CD14-positive monocyte (primary cell): ENCODE measurements around the gene ELOB. TPM values are rescaled to one million over a fixed set of nuclear protein-coding genes. Genes with fewer than 3 reads are reported as not detected.

Experiments used
- DNase-seq, 3 donors: peaks; one replicate each; pipeline ENCODE4 v3.0.0-alpha.2; 2011 to 2022
- H2AFZ ChIP-seq: 2 replicates; pipeline ENCODE4 v1.6.0; 2012; ENCODE audit warnings: mild to moderate bottlenecking, low read depth, low read length, inconsistent platforms; ENCODE audit not compliant: insufficient read depth, poor library complexity, severe bottlenecking
- H3K27ac ChIP-seq, 2 donors: 1 replicate in 1 of 2; 2 replicates in 1 of 2; pipeline ENCODE4 v1.5.1; 2012 to 2013; ENCODE audit warnings: low read length in 2 of 2, control low read depth in 1 of 2, inconsistent platforms in 1 of 2, low read depth in 1 of 2, mild to moderate bottlenecking in 1 of 2
- H3K27me3 ChIP-seq, 2 donors: one replicate each; pipeline versions ENCODE4 v1.6.0 to v1.6.1; 2011 to 2013; ENCODE audit warnings: low read length in 2 of 2; ENCODE audit not compliant: control insufficient read depth in 2 of 2, insufficient read depth in 2 of 2
- H3K36me3 ChIP-seq, 2 donors: replicated peaks in 1 of 2; 1 replicate in 1 of 2; 2 replicates in 1 of 2; pipeline versions ENCODE4 v1.5.1 to v1.6.1; 2012 to 2013; ENCODE audit warnings: low read length in 2 of 2, control low read depth in 1 of 2, inconsistent platforms in 1 of 2, mild to moderate bottlenecking in 1 of 2; ENCODE audit not compliant: insufficient read depth in 2 of 2, control insufficient read depth in 1 of 2
- H3K4me1 ChIP-seq, 2 donors: 1 replicate in 1 of 2; 2 replicates in 1 of 2; pipeline versions ENCODE4 v1.5.1 to v1.6.1; 2012 to 2013; ENCODE audit warnings: low read length in 2 of 2, control low read depth in 1 of 2, inconsistent platforms in 1 of 2, mild to moderate bottlenecking in 1 of 2, moderate library complexity in 1 of 2; ENCODE audit not compliant: insufficient read depth in 2 of 2, control insufficient read depth in 1 of 2
- H3K4me2 ChIP-seq: replicated peaks from 2 replicates; pipeline ENCODE3; 2012; ENCODE audit warnings: low read length, moderate library complexity, mild to moderate bottlenecking; ENCODE audit not compliant: poor library complexity, severe bottlenecking; ENCODE audit errors: extremely low read depth
- H3K4me3 ChIP-seq, 3 experiments: fragments of 200-600 bp in 1 of 3; sonication (generic) in 1 of 3; replicated peaks in 1 of 3; 1 replicate in 2 of 3; 2 replicates in 1 of 3; pipeline ENCODE4 v1.5.1; 2011 to 2013; ENCODE audit warnings: low read length in 3 of 3, mild to moderate bottlenecking in 3 of 3, control low read depth in 2 of 3, low read depth in 2 of 3, inconsistent platforms in 1 of 3, moderate library complexity in 1 of 3
- H3K79me2 ChIP-seq: 2 replicates; pipeline ENCODE4 v1.6.0; 2012; ENCODE audit warnings: mild to moderate bottlenecking, control low read depth, inconsistent platforms, low read length, moderate library complexity; ENCODE audit not compliant: insufficient read depth
- H3K9ac ChIP-seq: 2 replicates; pipeline ENCODE4 v1.6.0; 2017; ENCODE audit warnings: low read length, mild to moderate bottlenecking; ENCODE audit not compliant: insufficient read depth, poor library complexity, severe bottlenecking
- H3K9me3 ChIP-seq, 2 donors: replicated peaks in 1 of 2; 1 replicate in 1 of 2; 2 replicates in 1 of 2; pipeline versions ENCODE4 v1.5.1 to v1.6.1; 2012 to 2013; ENCODE audit warnings: low read length in 2 of 2, control low read depth in 1 of 2; ENCODE audit not compliant: control insufficient read depth in 1 of 2, insufficient read depth in 1 of 2
- H4K20me1 ChIP-seq: 2 replicates; pipeline ENCODE4 v1.6.0; 2012; ENCODE audit warnings: mild to moderate bottlenecking, low read length, control low read depth, moderate library complexity; ENCODE audit not compliant: insufficient read depth
- H3K27ac Mint-ChIP-seq, 7 donors: one replicate each; pipeline ENCODE4 v1.8.0; 2020; ENCODE audit warnings: mild to moderate bottlenecking in 7 of 7, mixed read lengths in 7 of 7, moderate library complexity in 6 of 7, inconsistent platforms in 2 of 7
- H3K27me3 Mint-ChIP-seq, 3 donors: one replicate each; pipeline ENCODE4 v1.8.0; 2021 to 2022; ENCODE audit warnings: low read depth in 3 of 3, mild to moderate bottlenecking in 3 of 3, mixed read lengths in 3 of 3, moderate library complexity in 3 of 3, inconsistent platforms in 1 of 3
- H3K36me3 Mint-ChIP-seq, 2 donors: one replicate each; pipeline ENCODE4 v1.8.0; 2020; ENCODE audit warnings: mixed read lengths in 2 of 2, inconsistent platforms in 1 of 2, mild to moderate bottlenecking in 1 of 2
- H3K4me1 Mint-ChIP-seq: one replicate; pipeline ENCODE4 v1.8.0; 2020; ENCODE audit warnings: mild to moderate bottlenecking, mixed read lengths
- H3K4me3 Mint-ChIP-seq, 2 donors: one replicate each; pipeline ENCODE4 v1.8.0; 2020; ENCODE audit warnings: mild to moderate bottlenecking in 2 of 2, mixed read lengths in 2 of 2, moderate library complexity in 1 of 2
- H3K9me3 Mint-ChIP-seq, 7 donors: one replicate each; pipeline ENCODE4 v1.8.0; 2020 to 2022; ENCODE audit warnings: mixed read lengths in 7 of 7, mild to moderate bottlenecking in 6 of 7, moderate library complexity in 6 of 7, inconsistent platforms in 2 of 7
- WGBS: methylation state at CpG from one replicate; pipeline ENCODE4 v1.1.5; 2013; ENCODE audit warnings: missing lambda C conversion rate; ENCODE audit not compliant: insufficient coverage; 5-methylcytosine and 5-hydroxymethylcytosine counted together
- intact Hi-C, 2 donors: fragments of 100-400 bp; cut with micrococcal nuclease; formaldehyde crosslinking; loops; one replicate each; pipeline versions ENCODE4 v1.15.0 to v1.15.1; 2023
- polyA plus RNA-seq, 3 donors: library from polyadenylated mRNA; depleted of rRNA in 1 of 3; unstranded in 2 of 3; stranded (reverse) in 1 of 3; fragments of 300-500 nt in 2 of 3; fragments of >200 nt in 1 of 3; fragmentation: Illumina TruSeq in 2 of 3; gene quantifications; 1 replicate in 2 of 3; 2 replicates in 1 of 3; pipeline ENCODE4 v1.2.3, GENCODE V29; 2012 to 2021
- TF ChIP-seq, protein P1 (sequence below): fragments of 200-600 bp; IDR thresholded peaks from one replicate; pipeline ENCODE4 v1.8.0; 2022; ENCODE audit warnings: antibody characterized with exemption, mild to moderate bottlenecking

ELOB gene
- polyA plus RNA-seq, 3 donors, result 150 to 405 (median 363) TPM

DNA sequence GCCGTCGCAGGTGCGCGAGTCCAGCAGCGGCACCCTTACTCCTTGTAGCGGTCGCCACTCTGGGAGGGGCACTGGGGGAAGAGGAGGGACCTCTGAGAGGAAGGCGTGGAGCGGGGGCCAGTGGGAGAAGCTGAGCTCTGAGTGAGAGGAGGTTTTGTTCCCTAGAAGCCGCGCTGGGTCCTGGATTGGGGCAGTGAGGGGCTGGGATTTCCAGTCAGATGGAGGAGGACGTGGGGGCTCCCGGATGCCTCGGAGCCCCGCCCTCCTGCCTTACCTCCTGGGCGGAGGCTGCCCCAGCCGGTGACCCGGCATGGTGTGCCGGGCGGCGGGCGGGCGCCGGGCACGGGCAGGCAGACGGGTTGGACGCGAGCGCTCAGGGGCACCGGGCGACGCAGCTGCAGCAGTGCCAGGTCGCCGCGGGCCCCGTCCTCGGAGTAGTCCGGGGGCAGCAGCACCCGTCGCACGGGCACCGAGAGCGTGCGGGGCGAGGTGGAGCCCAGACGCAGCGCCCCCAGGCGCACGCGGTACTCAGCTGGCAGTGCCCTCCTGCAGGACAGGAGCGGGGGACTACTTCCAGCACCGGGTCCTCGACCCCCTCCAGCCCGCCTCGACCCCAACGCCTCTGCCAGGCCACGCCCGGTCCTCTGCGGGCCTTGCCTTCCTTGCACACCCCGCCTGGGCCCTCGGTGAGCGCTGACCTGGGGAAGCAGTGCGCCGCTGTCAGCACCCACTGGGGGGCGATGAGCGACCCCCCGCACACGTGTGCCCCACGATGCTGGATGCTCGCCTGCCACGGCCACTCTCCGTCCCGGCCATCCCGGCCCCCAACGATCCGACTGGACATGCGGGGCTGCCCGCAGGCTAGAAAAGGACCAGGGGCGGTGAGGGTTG lies 8.3 kb upstream of the ELOB start:
- H3K79me2 ChIP-seq, result no peaks in the 10 kb centered on the region
- H3K9ac ChIP-seq, result peak overlapping the region; percentile 69
- no peaks in the 10 kb centered on the region for H4K20me1 ChIP-seq
- Mint-ChIP-seq H3K4me3 (peak overlapping the region; percentile 77 to 91), H3K27me3 (peaks cover 33 to 68% (median 47%) of the 10 kb centered on the region in 3 donors), H3K36me3 (peaks cover 0 to 4% of the 10 kb centered on the region in 2 donors), H3K27ac (no peak overlapping the region), H3K9me3 (peaks cover 0 to 2% (median 0%) of the 10 kb centered on the region in 7 donors), H3K4me1 (peaks cover 19% of the 10 kb centered on the region)
- peaks cover 6 to 43% of the 10 kb centered on the region in 2 donors for H3K27me3 ChIP-seq
- no peaks in the 10 kb centered on the region for H3K36me3 ChIP-seq
- H3K4me2 ChIP-seq, result peak overlapping the region; percentile 87
- intact Hi-C loops, result loop anchor here in 1 of 2 donors (5.0 kb wide), 1 partner anchor 37 kb away; no protein-coding TSS in a partner anchor
- peaks cover 17 to 22% of the 10 kb centered on the region in 2 donors for H3K4me1 ChIP-seq
- 8% methylated on average over 71 of the region's 79 CpGs for WGBS
- peak overlapping the region; percentile 92 for H2AFZ ChIP-seq
- peak overlapping the region in 1 of 2 donors; percentile 31 for H3K27ac ChIP-seq
- peak overlapping the region in 2 of 3 experiments; percentile 38 to 78 for H3K4me3 ChIP-seq
- TF ChIP-seq, protein P1, sequence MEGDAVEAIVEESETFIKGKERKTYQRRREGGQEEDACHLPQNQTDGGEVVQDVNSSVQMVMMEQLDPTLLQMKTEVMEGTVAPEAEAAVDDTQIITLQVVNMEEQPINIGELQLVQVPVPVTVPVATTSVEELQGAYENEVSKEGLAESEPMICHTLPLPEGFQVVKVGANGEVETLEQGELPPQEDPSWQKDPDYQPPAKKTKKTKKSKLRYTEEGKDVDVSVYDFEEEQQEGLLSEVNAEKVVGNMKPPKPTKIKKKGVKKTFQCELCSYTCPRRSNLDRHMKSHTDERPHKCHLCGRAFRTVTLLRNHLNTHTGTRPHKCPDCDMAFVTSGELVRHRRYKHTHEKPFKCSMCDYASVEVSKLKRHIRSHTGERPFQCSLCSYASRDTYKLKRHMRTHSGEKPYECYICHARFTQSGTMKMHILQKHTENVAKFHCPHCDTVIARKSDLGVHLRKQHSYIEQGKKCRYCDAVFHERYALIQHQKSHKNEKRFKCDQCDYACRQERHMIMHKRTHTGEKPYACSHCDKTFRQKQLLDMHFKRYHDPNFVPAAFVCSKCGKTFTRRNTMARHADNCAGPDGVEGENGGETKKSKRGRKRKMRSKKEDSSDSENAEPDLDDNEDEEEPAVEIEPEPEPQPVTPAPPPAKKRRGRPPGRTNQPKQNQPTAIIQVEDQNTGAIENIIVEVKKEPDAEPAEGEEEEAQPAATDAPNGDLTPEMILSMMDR, result peak; percentile 36
- DNase-seq, result peak in 2 of 3 donors; percentile 23 to 25
- no peaks in the 10 kb centered on the region for H3K9me3 ChIP-seq

DNA sequence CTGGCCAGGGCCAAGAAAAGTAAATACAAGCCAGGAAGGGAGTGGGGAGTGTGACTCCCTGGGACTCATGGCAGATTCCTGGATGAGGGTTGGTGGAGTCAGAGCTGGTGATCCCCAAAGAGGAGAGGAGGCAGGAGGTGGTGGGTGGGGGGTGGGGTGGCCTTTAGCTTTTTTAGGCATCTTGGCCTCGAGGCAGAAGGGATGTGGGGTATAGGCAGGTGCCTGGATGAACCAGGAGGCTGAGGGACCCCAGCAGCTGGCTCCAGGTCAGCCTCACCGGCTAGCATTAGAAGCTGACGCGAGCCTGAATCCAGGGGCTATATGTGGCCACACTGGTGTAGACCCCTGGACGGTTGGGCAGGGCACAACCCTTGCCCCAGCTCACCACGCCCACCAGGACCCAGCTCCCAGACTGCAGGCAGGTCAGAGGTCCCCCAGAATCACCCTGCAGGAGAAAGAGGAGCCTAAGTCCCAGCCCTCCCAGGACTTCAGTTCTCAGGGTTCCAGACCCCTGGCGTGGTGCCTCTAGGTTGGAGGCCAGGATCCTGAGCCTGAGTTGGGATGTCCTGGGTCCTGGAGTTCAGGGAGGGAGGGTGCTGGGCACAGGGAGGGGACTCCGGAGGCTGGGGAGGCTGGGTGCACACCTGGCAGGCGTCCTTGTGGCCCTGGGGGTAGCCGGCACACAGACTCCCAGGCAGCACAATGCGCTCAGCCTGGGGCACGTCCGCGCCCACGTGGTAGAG lies 7.4 kb upstream of the ELOB start:
- no peak for DNase-seq

More for the DNA sequence above, 7.4 kb upstream of the ELOB start:
- TF ChIP-seq, protein P1, result no peak
- no peaks in the 10 kb centered on the region for H3K9me3 ChIP-seq
- H3K27me3 ChIP-seq, result peaks cover 6 to 41% of the 10 kb centered on the region in 2 donors
- peak overlapping the region; percentile 87 for H3K4me2 ChIP-seq
- no peaks in the 10 kb centered on the region for H3K36me3 ChIP-seq
- intact Hi-C loops, result loop anchor here (5.0 kb wide), 1 partner anchor 38 kb away; no protein-coding TSS in a partner anchor
- peaks cover 17 to 22% of the 10 kb centered on the region in 2 donors for H3K4me1 ChIP-seq
- H3K27ac Mint-ChIP-seq, result peak overlapping the region in 1 of 7 donors; percentile 70
- H3K4me3 ChIP-seq, result peak overlapping the region in 1 of 3 experiments; percentile 78
- H3K4me3 Mint-ChIP-seq, result peak overlapping the region; percentile 77 to 91
- no peaks in the 10 kb centered on the region for H3K79me2 ChIP-seq
- peaks cover 30 to 68% (median 46%) of the 10 kb centered on the region in 3 donors for H3K27me3 Mint-ChIP-seq
- 56% methylated on average over 13 of the region's 15 CpGs for WGBS
- H3K9ac ChIP-seq, result peak overlapping the region; percentile 69
- H4K20me1 ChIP-seq, result no peaks in the 10 kb centered on the region
- no peak overlapping the region for H3K27ac ChIP-seq
- peaks cover 17% of the 10 kb centered on the region for H3K4me1 Mint-ChIP-seq
- H3K36me3 Mint-ChIP-seq, result peaks cover 0 to 4% of the 10 kb centered on the region in 2 donors
- peaks cover 0 to 2% (median 0%) of the 10 kb centered on the region in 7 donors for H3K9me3 Mint-ChIP-seq
- peak overlapping the region; percentile 92 for H2AFZ ChIP-seq
